ENCODE results near the gene MXI1.

GRCh38 chr10:110221044-110221720 lies 13.8 kb downstream of the MXI1 start:
- TF ChIP-seq POLR2A (IDR thresholded peaks at IDR 0.05) (no peak), CTCF (IDR thresholded peaks at IDR 0.05) (no peak)
